Right atrium auricular region (tissue), 2 donors: ENCODE results near the gene BYSL. TPM values are rescaled to one million over a fixed set of nuclear protein-coding genes. Genes with fewer than 3 reads are reported as not detected.
A peak's percentile ranks its signal among the peaks of the same experiment; 100 is the strongest.

Source experiments
- DNase-seq: peaks from one replicate; pipeline ENCODE4 v3.0.0-alpha.2; 2019; ENCODE audit warnings: low spot score
- H3K27ac ChIP-seq, 2 donors: fragments of 200-600 bp; sonication (generic); 1 replicate in 1 of 2; 2 replicates in 1 of 2; pipeline ENCODE4 v1.5.1; 2016 to 2019
- H3K27me3 ChIP-seq, 2 donors: fragments of 200-600 bp; sonication (generic); one replicate each; pipeline versions ENCODE4 v1.5.1 to v1.6.0; 2017 to 2019
- H3K36me3 ChIP-seq: fragments of 200-600 bp; sonication (generic); one replicate; pipeline ENCODE4 v1.5.1; 2016
- H3K4me1 ChIP-seq, 2 donors: fragments of 200-600 bp; sonication (generic); one replicate each; pipeline versions ENCODE4 v1.5.1 to v1.6.0; 2017 to 2019
- H3K4me3 ChIP-seq, 2 donors: fragments of 200-600 bp; sonication (generic); 1 replicate in 1 of 2; 2 replicates in 1 of 2; pipeline ENCODE4 v1.5.1; 2017 to 2019; ENCODE audit warnings: mild to moderate bottlenecking in 1 of 2, moderate library complexity in 1 of 2
- H3K9me3 ChIP-seq, 2 donors: fragments of 200-600 bp; sonication (generic); one replicate each; pipeline ENCODE4 v1.5.1; 2019
- total RNA-seq, 2 donors: library from RNA; depleted of rRNA; stranded (reverse); fragments of >200 nt; gene quantifications; one replicate each; pipeline ENCODE4 v1.1.0, GENCODE V29; 2016
- TF ChIP-seq, protein P1 (sequence below), 2 donors: fragments of 200-600 bp; sonication (generic); IDR thresholded peaks; one replicate each; pipeline ENCODE4 v1.5.1; 2019; ENCODE audit warnings: antibody characterized with exemption in 2 of 2

Gene BYSL
- total RNA-seq, 2 donors from 2014 or later: 3.0 to 7.6 TPM

DNA sequence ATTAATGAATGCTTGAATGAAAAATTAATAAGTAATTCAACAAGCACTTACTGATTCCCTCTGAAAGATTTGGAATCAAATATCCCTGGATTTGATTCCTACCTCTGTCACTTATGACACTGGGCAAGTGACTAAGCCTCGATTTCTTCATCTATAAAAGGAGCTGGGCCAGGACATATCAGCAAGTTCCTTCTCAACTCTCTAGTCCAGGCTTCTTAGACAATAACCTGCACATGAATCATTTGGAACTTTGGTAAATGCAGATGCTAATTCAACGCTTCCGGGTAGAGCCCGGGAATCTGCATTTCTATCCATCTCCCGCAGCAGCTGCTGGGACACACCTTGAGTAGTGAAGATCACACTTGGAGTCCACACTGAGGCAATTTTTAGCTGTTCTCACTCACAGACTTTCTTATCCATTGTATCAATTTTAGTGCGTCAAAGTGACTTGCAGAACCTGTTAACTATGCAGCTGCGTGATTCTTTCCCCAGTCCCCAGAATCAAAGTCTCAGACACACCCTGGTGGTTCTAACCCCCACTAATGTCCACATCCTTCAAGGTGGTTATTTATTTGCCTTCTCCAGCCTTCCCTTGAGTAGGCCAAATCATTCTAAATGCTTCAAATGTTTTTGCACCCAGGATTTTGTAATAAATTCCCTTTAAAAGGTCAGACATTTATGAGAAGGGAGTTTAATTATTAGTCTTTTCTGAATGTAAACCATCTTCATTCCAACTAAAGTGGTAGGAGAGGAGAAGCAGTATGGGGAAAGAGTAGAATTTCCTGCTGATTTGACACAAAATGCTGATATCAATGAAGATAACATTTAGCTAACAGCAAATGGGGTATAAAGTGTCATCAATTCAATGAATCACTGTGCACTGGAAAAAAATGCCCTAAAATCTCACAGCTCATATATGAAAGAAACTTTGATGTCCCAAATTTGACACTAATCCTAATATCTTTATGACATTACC lies 46.3 kb downstream of the BYSL start:
- TF ChIP-seq, protein P1, sequence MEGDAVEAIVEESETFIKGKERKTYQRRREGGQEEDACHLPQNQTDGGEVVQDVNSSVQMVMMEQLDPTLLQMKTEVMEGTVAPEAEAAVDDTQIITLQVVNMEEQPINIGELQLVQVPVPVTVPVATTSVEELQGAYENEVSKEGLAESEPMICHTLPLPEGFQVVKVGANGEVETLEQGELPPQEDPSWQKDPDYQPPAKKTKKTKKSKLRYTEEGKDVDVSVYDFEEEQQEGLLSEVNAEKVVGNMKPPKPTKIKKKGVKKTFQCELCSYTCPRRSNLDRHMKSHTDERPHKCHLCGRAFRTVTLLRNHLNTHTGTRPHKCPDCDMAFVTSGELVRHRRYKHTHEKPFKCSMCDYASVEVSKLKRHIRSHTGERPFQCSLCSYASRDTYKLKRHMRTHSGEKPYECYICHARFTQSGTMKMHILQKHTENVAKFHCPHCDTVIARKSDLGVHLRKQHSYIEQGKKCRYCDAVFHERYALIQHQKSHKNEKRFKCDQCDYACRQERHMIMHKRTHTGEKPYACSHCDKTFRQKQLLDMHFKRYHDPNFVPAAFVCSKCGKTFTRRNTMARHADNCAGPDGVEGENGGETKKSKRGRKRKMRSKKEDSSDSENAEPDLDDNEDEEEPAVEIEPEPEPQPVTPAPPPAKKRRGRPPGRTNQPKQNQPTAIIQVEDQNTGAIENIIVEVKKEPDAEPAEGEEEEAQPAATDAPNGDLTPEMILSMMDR (IDR thresholded peaks at IDR 0.05): no peak
- Histone ChIP-seq H3K36me3 (no peaks in the 10 kb centered on the region), H3K27me3 (no peaks in the 10 kb centered on the region), H3K9me3 (no peaks in the 10 kb centered on the region), H3K27ac (no peak overlapping the region), H3K4me3 (no peak overlapping the region), H3K4me1 (peaks cover 0 to 4% of the 10 kb centered on the region in 2 donors)
- no peak for DNase-seq

DNA sequence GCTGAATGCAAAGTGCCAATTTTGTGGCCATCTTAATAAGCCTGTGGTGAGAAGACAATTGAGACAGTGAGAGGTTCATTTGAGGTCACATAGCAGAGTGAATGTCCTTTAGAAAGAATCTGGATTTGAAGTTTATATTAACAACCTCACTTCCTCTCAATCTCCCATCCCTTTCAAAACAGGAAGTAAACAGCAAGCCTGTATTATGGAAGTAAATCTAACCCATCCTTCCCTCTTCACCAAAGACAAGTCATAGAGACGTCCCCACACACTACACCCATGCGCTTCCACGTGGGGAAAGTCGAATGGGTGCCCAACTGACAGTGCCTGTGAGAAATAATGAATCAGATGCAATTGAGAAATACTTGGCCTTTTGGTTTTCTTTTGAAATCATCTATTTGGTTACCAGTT lies 49.1 kb downstream of the BYSL start:
- TF ChIP-seq, protein P1 (IDR thresholded peaks at IDR 0.05): no peak
- DNase-seq: peak; percentile 59
- H3K27ac ChIP-seq: no peak overlapping the region

DNA sequence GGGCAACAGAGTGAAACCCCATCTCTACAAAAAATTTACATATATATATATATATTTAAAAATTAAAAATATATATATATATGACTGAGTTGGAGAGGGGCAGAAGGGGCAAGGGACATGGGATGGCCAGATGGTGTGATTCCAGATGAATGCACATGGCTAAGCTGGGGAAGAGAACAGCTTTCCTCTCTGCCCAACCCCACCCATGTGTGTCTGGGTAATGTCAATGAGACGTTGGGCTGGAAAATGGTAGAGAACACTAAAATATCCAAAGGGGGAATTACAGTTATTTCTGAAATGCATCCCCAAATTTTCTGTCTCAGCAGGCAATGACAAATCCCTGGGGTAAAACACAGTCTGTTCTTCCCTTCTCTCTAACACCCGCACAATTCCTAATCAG lies 51.5 kb downstream of the BYSL start:
- Histone ChIP-seq H3K9me3 (no peaks in the 10 kb centered on the region), H3K27me3 (no peaks in the 10 kb centered on the region), H3K36me3 (no peaks in the 10 kb centered on the region), H3K4me1 (no peaks in the 10 kb centered on the region), H3K27ac (no peak overlapping the region), H3K4me3 (no peak overlapping the region)
- TF ChIP-seq, protein P1 (IDR thresholded peaks at IDR 0.05): no peak
- DNase-seq: no peak

More for the DNA sequence above, 49.1 kb downstream of the BYSL start:
- Histone ChIP-seq H3K36me3 (no peaks in the 10 kb centered on the region), H3K4me3 (no peak overlapping the region), H3K4me1 (peaks cover 0 to 4% of the 10 kb centered on the region in 2 donors), H3K27me3 (no peaks in the 10 kb centered on the region), H3K9me3 (no peaks in the 10 kb centered on the region)

DNA sequence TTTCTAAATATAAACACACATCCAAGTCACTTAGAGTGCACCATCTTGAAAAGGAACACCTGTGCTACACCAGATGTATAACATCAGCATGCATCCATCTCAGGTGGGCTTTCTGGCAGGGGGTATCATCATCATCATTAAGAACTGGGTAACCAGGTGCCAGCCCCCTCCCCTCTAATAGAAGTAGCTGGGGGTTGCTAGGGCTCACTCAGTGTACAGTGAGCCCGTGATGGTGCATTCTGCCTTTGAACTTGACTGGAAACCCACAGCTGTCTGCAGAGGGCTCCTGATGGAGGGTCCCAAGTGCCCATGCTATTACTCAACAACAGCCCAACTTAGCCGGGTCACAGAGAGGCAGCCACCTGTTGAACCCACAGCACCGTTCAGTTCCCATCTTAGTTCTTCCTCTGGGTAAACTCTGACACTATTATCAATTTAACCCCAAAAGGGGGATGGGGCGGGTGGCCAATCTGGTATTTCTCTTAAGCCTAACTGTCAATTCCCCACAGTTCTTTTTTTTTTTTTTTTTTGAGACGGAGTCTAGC lies 53.1 kb downstream of the BYSL start:
- DNase-seq: no peak
- no peak overlapping the region for H3K27ac ChIP-seq
- H3K36me3 ChIP-seq: no peaks in the 10 kb centered on the region
- no peaks in the 10 kb centered on the region for H3K4me1 ChIP-seq
- H3K27me3 ChIP-seq: no peaks in the 10 kb centered on the region
- H3K9me3 ChIP-seq: no peaks in the 10 kb centered on the region
- TF ChIP-seq, protein P1 (IDR thresholded peaks at IDR 0.05): no peak
- H3K4me3 ChIP-seq: no peak overlapping the region

DNA sequence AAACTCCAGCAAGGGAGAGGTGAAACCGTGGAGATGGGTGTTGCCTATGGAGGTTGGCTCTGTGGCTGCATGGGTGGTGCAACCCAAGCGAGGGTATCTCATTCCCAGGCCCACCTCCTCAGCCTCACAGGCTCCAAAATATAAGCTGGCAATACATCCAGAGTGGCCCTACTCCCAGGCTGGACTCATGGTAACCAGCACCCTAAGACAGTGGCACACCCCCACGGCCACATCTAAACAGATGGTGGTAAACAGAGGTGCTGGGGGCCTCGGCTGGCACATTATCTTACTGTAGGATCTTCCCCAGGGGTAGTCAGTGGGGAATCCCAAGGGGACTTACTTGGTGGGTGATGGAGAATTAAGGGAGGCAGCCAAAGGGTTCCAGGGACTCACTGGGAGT lies 54.0 kb downstream of the BYSL start:
- Histone ChIP-seq H3K4me3 (no peak overlapping the region), H3K9me3 (no peaks in the 10 kb centered on the region), H3K4me1 (no peaks in the 10 kb centered on the region), H3K27ac (no peak overlapping the region), H3K27me3 (no peaks in the 10 kb centered on the region), H3K36me3 (no peaks in the 10 kb centered on the region)
- no peak for DNase-seq
- TF ChIP-seq, protein P1 (IDR thresholded peaks at IDR 0.05): no peak
